Esophagus squamous epithelium (tissue), 4 donors: ENCODE data around the gene MIS18BP1.

ENCODE experiments used
- CTCF ChIP-seq, 6 experiments: fragments of 450-650 bp in 4 of 6; fragments of 200-600 bp in 2 of 6; sonication (generic) in 2 of 6; IDR thresholded peaks; one replicate each; pipeline ENCODE4 v1.5.1; 2016 to 2019; ENCODE audit warnings: antibody characterized with exemption in 6 of 6, mild to moderate bottlenecking in 4 of 6, moderate library complexity in 4 of 6
- POLR2A ChIP-seq, 4 donors: fragments of 450-650 bp; IDR thresholded peaks; one replicate each; pipeline ENCODE4 v1.6.1; 2017; ENCODE audit warnings: antibody characterized with exemption in 4 of 4, mild to moderate bottlenecking in 4 of 4, moderate library complexity in 3 of 4

DNA sequence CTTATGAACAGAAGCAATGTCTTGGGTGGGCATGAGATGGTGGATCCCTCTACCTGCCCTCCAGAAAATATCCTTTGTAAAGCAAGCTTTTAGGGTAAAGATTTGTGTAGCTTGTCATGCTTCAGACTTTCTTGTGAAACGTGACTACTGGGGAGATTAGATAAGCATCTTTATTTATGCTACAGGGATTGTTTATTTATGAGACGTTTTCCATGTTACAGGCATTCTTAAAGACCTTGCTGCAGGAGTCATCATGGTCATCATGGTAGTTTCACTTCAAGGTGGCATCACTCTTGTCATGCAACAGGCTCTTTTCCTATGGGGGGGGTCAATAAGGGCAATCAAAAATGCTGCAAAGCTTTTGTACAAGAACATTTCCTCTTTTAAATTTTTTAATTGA, 8.2 kb upstream of the MIS18BP1 start:
- TF ChIP-seq CTCF (IDR thresholded peaks at IDR 0.05) = no peak
- TF ChIP-seq POLR2A (IDR thresholded peaks at IDR 0.05) = no peak
